CD4-positive, alpha-beta T cell (primary cell): ENCODE results near the gene MRPL54. TPM values are rescaled to one million over a fixed set of nuclear protein-coding genes. Genes with fewer than 3 reads are reported as not detected.

Experiments used
- ATAC-seq: fragments of 200-7000 bp; cut with Tn5 transposase; one replicate; pipeline ENCODE4 v1.10.0; 2022; ENCODE audit warnings: mild to moderate bottlenecking; ENCODE audit not compliant: poor library complexity
- CTCF ChIA-PET: fragments of 350-600 bp; sonication (Branson Sonifier 250); formaldehyde crosslinking; loops from one replicate; lab custom pipeline; 2021; ENCODE audit warnings: antibody characterized with exemption, inconsistent platforms; lab: Charles Lee
- POLR2A ChIA-PET: fragments of 350-600 bp; sonication (Branson Sonifier 250); formaldehyde crosslinking; loops from one replicate; lab custom pipeline; 2021; ENCODE audit warnings: antibody characterized with exemption, inconsistent platforms; lab: Charles Lee
- DNase-seq, 14 experiments: peaks; one replicate each; pipeline ENCODE4 v3.0.0-alpha.2; 2013 to 2020; ENCODE audit warnings: mixed read lengths in 2 of 14
- H3K27ac ChIP-seq, 2 donors: one replicate each; pipeline versions ENCODE4 v1.5.1 to v1.7.0; 2013; ENCODE audit warnings: low read length in 2 of 2, low read depth in 1 of 2, mild to moderate bottlenecking in 1 of 2
- H3K27me3 ChIP-seq, 2 experiments: 1 replicate in 1 of 2; 2 replicates in 1 of 2; pipeline versions ENCODE4 v1.6.1 to v1.7.0; 2013; ENCODE audit warnings: low read length in 2 of 2, control low read depth in 1 of 2, mild to moderate bottlenecking in 1 of 2, moderate library complexity in 1 of 2; ENCODE audit not compliant: insufficient read depth in 2 of 2, control insufficient read depth in 1 of 2
- H3K36me3 ChIP-seq: one replicate; pipeline ENCODE4 v1.6.1; 2013; ENCODE audit warnings: low read length, control low read depth; ENCODE audit not compliant: insufficient read depth
- H3K4me1 ChIP-seq: one replicate; pipeline ENCODE4 v1.6.1; 2013; ENCODE audit warnings: low read length, control low read depth; ENCODE audit not compliant: insufficient read depth
- H3K4me3 ChIP-seq: one replicate; pipeline ENCODE4 v1.5.1; 2013; ENCODE audit warnings: mild to moderate bottlenecking, low read length, moderate library complexity
- H3K9me3 ChIP-seq, 2 experiments: 1 replicate in 1 of 2; 2 replicates in 1 of 2; pipeline versions ENCODE4 v1.6.1 to v1.7.0; 2013; ENCODE audit warnings: low read length in 2 of 2, mild to moderate bottlenecking in 2 of 2, control low read depth in 1 of 2, moderate library complexity in 1 of 2; ENCODE audit not compliant: control insufficient read depth in 1 of 2, insufficient read depth in 1 of 2
- H3K27ac Mint-ChIP-seq: one replicate; pipeline ENCODE4 v1.8.0; 2020; ENCODE audit warnings: mixed read lengths
- H3K27me3 Mint-ChIP-seq: one replicate; pipeline ENCODE4 v1.8.0; 2021; ENCODE audit warnings: mixed read lengths
- H3K36me3 Mint-ChIP-seq: one replicate; pipeline ENCODE4 v1.8.0; 2021; ENCODE audit warnings: low read depth, mixed read lengths
- H3K4me1 Mint-ChIP-seq: one replicate; pipeline ENCODE4 v1.8.0; 2021; ENCODE audit warnings: low read depth, mixed read lengths
- H3K4me3 Mint-ChIP-seq: one replicate; pipeline ENCODE4 v1.8.0; 2020; ENCODE audit warnings: mild to moderate bottlenecking, mixed read lengths
- H3K9me3 Mint-ChIP-seq: one replicate; pipeline ENCODE4 v1.8.0; 2020; ENCODE audit warnings: mixed read lengths
- intact Hi-C, 2 experiments: fragments of 100-400 bp; cut with DNase I in 1 of 2; cut with micrococcal nuclease in 1 of 2; formaldehyde crosslinking; loops; one replicate each; pipeline versions ENCODE4 v1.15.1 to v1.9.0; 2023 to 2025; cut with DNase I, micrococcal nuclease
- total RNA-seq, 174 experiments: library from RNA in 2 of 174; stranded (reverse) in 2 of 174; gene quantifications; one replicate each; pipeline ENCODE4 v1.2.3 and lab custom pipeline; 2021 to 2026
- TF ChIP-seq, protein P1 (sequence below): fragments of 200-600 bp; IDR thresholded peaks from one replicate; pipeline ENCODE4 v1.8.0; 2022; ENCODE audit warnings: antibody characterized with exemption, mild to moderate bottlenecking

MRPL54 gene
- total RNA-seq, 2 experiments from 2014 or later: 68.9 to 71.1 TPM

DNA sequence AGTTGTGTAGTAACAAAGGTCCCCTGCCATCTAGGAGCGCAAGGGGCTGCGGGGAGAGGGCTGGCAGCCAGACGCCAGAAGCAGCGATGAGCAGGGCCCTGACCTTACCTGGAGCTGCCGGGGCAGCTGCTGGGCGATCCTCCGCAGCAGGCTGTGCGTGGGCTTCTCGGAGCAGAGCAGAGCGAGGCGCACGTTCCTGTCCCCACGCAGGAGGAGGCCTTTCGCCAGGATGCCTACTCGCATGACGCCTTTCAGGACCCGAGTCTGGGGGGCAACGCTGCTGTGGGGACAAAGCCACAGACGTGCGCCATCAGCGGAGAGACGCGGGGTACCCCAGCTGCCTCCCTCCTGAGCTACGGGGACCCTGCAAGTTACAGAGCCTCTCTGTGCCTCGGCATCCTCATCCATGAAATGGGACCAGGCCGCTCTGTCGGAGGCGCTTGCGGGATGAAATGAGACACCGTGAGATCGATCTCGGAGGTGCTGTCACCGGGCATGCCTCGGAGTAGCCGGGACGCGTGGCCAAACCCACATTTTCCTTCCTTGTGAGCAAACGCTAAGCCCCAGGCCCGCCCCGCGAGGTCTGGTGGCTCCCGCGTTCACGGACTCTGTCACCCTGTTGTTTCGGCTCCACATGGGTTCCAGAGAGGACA, 54.2 kb downstream of the MRPL54 start:
- H3K9me3 ChIP-seq: no peaks in the 10 kb centered on the region
- intact Hi-C loops: no loop called here
- H3K27ac Mint-ChIP-seq: no peak overlapping the region
- no peak for DNase-seq
- H3K4me3 ChIP-seq: no peak overlapping the region
- peaks cover 75% of the 10 kb centered on the region for H3K4me1 ChIP-seq
- no peak for ATAC-seq
- H3K27me3 Mint-ChIP-seq: no peaks in the 10 kb centered on the region
- CTCF ChIA-PET: no interaction called here
- no peaks in the 10 kb centered on the region for H3K36me3 ChIP-seq
- TF ChIP-seq, protein P1, sequence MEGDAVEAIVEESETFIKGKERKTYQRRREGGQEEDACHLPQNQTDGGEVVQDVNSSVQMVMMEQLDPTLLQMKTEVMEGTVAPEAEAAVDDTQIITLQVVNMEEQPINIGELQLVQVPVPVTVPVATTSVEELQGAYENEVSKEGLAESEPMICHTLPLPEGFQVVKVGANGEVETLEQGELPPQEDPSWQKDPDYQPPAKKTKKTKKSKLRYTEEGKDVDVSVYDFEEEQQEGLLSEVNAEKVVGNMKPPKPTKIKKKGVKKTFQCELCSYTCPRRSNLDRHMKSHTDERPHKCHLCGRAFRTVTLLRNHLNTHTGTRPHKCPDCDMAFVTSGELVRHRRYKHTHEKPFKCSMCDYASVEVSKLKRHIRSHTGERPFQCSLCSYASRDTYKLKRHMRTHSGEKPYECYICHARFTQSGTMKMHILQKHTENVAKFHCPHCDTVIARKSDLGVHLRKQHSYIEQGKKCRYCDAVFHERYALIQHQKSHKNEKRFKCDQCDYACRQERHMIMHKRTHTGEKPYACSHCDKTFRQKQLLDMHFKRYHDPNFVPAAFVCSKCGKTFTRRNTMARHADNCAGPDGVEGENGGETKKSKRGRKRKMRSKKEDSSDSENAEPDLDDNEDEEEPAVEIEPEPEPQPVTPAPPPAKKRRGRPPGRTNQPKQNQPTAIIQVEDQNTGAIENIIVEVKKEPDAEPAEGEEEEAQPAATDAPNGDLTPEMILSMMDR: no peak
- no peak overlapping the region for H3K4me3 Mint-ChIP-seq
- no peaks in the 10 kb centered on the region for H3K9me3 Mint-ChIP-seq
- POLR2A ChIA-PET: interaction anchor here (2.7 kb wide), 1 partner anchor 54 kb away, joined by 32 read pairs; the partner anchor contains the start of genes APBA3 and MRPL54
- H3K36me3 Mint-ChIP-seq: no peaks in the 10 kb centered on the region
- no peaks in the 10 kb centered on the region for H3K27me3 ChIP-seq
- H3K4me1 Mint-ChIP-seq: peaks cover 50% of the 10 kb centered on the region
- no peak overlapping the region for H3K27ac ChIP-seq

Other genes with a start within 250 kb of the MRPL54 start
- gene TEKTIP1, start 223.5 kb upstream of the MRPL54 start, total RNA-seq: 1 to 10 TPM; 5.7 to 6.0 TPM
- gene MFSD12, start 205.1 kb upstream of the MRPL54 start, total RNA-seq: 10 to 100 TPM; 62.5 to 65.0 TPM
- gene HMG20B, start 189.7 kb upstream of the MRPL54 start, total RNA-seq: 10 to 100 TPM; 34.3 to 36.6 TPM
- 1 to 10 TPM; 1.1 TPM for gene GIPC3, start 177.2 kb upstream of the MRPL54 start, total RNA-seq
- under 1 TPM; 0.47 to 0.75 TPM for gene TBXA2R, start 155.8 kb upstream of the MRPL54 start, total RNA-seq
- gene CACTIN, start 135.9 kb upstream of the MRPL54 start, total RNA-seq: 10 to 100 TPM; 25.8 to 25.9 TPM
- gene PIP5K1C, start 62.2 kb upstream of the MRPL54 start, total RNA-seq: 10 to 100 TPM; 14.7 to 15.5 TPM
- gene TJP3, start 54.3 kb upstream of the MRPL54 start, total RNA-seq: 1 to 10 TPM; 8.2 to 9.0 TPM
- 10 to 100 TPM; 45.8 to 50.0 TPM for gene APBA3, start 990 bp upstream of the MRPL54 start, total RNA-seq
- not detected for gene RAX2, start 9.5 kb downstream of the MRPL54 start, total RNA-seq
- gene MATK, start 23.7 kb downstream of the MRPL54 start, total RNA-seq: 1 to 10 TPM; 9.1 to 9.4 TPM
- gene ZFR2, start 106.4 kb downstream of the MRPL54 start, total RNA-seq: under 1 TPM; 0.73 to 0.82 TPM
- not detected for gene ATCAY, start 118.0 kb downstream of the MRPL54 start, total RNA-seq
- not detected for gene NMRK2, start 170.4 kb downstream of the MRPL54 start, total RNA-seq
- gene DAPK3, start 208.4 kb downstream of the MRPL54 start, total RNA-seq: 10 to 100 TPM; 21.1 to 22.9 TPM
- 1,000 to 10,000 TPM; 2,756 to 2,866 TPM for gene EEF2, start 222.8 kb downstream of the MRPL54 start, total RNA-seq
- gene PIAS4, start 245.1 kb downstream of the MRPL54 start, total RNA-seq: 10 to 100 TPM; 14.5 to 16.5 TPM